CD4-positive, alpha-beta T cell treated with Interleukin-12 subunit alpha and Interleukin-12 subunit beta, for 1 hour (primary cell): ENCODE measurements around the gene MAZ.
"Not testable (repeated sequence)": the region's sequence is repeated elsewhere in the genome, so short reads cannot be mapped to it uniquely, and the experiment has no call there.

Source experiments
- DNase-seq: peaks from one replicate; pipeline ENCODE4 v3.0.0-alpha.2; 2020

MAZ gene

GRCh38 chr16:29806099-29806579 is at the start of gene MAZ:
Gene MAZ, plus strand, starts transcription at chr16:29806529. Its CDS starts 173 bp downstream, at chr16:29806702.
- peak; percentile 84 for DNase-seq

DNA sequence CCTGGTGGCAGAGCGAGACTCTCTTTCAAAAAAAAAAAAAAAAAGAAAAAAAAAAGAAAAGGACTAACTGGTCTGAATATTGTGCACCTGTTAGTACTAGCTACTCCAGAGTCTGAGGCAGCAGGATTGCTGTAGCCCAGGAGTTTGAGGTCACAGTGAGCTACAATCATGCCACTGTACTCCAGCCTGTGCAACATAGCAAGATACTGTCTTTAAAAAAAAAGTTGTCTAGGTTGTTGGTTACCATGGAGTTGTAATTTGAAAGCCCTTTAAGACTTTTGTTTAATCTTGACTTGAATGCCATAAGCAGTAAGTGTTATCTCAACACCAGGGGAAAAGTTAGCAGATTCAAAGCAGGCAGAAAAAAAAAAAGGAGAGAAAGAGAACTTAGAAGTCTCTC is 49.7 kb upstream of the MAZ start:
- DNase-seq: no peak

DNA sequence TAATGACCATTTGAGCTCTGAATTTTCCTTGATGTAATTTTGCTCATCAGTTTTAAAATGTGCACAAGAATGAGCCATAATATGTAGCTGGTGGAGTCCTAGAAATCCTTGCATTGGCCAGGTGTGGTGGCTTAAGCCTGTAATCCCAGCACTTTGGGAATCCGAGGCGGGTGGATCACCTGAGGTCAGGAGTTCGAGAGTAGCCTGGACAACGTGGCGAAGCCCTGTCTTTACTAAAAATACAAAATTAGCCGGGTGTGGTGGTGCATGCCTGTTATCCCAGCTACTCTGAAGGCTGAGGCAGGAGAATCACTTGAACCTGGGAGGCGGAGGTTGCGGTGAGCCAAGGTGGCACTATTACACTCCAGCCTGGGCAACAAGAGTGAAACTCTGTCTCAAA is 49.2 kb upstream of the MAZ start:
- not testable (repeated sequence) for DNase-seq

DNA sequence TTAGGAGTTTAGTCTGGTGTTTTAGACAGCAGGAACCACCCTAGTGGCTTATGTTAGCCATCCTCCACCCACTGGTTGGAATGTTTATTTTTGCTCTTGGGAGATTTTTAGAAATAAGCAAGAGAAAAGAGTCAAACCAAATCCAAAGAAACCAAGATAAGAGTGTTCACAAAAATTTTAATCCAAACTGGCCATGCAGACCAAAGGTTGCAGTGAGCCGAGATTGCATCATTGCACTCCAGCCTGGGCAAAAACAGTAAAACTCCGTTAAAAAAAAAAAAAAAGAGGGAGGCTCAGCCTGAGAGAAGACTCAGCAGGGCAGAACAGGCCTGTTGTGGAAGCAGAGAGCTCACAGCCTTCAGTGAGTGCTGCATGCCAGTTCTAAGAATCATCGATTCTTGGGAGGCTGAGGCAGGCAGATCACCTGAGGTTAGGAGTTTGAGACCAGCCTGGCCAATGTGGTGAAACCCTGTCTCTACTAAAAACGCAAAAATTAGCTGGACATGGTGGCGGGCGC is 48.3 kb upstream of the MAZ start:
- DNase-seq: no peak

DNA sequence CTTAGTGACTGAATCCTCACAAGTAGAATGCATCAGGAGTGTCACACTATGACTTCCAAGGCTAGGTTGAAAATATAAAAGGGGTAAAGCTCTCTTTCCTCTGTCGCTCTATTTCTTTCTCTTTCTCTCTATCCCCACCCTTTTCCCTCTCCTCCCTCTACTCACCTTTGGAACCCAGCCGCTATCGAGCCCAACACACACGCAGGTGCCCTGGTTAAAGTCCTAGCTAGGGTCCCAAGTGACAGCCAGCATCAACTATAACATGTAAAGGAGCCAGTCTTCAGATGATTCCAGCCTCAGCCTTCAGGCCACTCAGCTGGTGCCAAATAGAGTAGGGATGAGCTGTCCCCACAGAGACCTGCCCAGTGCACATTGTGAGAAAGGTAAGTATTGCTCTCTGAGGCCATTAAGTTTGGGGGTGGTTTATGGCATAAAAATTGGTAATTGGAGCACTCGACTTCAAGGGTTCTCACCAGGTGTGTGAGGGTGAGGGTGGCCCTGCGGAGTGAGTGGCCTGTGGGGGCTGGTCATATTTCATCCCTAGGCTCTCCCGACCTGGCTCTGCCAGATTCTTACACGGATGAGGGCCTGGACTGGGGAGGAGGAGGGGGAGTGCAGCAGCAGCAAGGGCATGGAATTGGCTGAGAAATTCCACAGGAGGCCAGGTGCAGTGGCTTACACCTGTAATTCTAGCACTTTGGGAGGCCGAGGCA is 45.6 kb upstream of the MAZ start:
- DNase-seq: no peak

GRCh38 chr16:29761280-29761651 is 45.1 kb upstream of the MAZ start:
- not testable (repeated sequence) for DNase-seq

DNA sequence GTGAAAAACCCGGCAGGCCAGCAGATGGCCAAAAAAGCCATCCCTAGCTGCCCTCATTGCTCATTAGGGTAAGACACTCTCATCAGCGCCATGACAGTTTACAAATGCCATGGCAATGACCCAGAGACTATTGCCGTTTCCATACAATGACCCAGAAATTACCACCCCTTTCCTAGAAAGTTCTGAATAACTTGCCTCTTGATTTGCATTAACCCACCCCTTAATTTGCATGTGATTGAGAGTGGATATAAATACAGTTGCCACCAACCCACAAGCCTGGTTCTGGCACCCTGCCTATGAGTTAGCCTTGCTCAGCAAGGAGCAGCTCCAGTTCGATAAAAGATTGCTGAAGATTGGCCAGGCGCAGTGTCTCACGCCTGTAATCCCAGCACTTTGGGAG is 44.4 kb upstream of the MAZ start:
- no peak for DNase-seq

GRCh38 chr16:29763326-29763725 is 43.0 kb upstream of the MAZ start:
- no peak for DNase-seq

GRCh38 chr16:29765167-29766032 is 40.9 kb upstream of the MAZ start:
- no peak for DNase-seq

- no peak for DNase-seq
These were observed 39.8 kb upstream of the MAZ start for GRCh38 chr16:29766571-29766970.

DNA sequence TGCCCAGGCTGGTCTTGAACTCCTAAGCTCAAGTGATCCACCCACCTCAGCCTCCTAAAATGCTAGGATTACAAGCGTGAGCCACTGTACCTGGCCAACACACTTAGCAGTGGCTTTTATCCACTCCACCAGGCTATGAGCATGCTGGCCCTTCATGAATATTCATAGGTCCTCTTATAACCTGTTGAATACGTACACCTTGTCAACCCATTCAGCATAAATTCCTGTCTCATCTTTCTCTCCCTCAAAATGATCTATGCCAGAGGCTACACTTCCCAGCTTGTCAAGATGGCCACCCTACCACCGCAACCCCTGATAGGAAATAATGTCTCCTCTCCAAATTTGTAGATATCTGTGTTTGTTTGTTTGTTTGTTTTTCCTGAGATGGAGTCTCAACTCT is 39.3 kb upstream of the MAZ start:
- no peak for DNase-seq

- DNase-seq: no peak
These were observed 36.8 kb upstream of the MAZ start for GRCh38 chr16:29769507-29769906.

DNA sequence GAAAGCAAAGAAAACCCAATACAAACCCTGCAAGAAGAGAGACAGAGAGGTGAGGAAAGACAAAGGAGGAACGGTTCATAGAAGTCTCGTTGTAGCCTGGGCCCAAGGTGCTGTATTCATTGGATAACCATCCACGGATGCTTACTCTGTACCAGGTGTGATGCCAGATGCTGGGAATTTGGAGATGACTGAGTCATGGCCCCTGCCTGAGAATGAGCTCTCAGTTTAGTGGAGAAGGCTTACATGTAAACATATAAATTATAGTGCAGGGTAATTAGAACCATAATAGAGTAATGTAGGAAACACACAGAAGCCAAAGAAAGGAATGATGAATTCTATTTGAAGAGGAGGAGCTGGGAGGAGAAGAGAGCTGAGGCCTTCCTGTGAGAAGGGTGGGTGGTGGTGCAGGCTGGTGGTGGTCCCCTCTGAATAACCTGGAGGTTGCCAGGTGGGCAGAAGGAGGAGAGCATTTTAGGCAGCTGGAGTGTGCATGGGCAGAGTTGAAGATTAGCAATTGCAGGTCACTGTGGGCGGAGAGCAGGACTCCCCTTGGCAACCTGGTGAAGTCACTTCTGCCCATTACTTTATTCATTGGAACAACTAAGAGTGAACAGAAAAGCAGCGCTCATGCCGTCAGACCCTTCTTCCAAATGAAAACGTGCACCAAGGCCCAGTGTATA is 35.9 kb upstream of the MAZ start:
- DNase-seq: no peak

GRCh38 chr16:29772330-29772729 is 34.0 kb upstream of the MAZ start:
- DNase-seq: not testable (repeated sequence)

GRCh38 chr16:29774730-29775129 is 31.6 kb upstream of the MAZ start:
- DNase-seq: no peak

DNA sequence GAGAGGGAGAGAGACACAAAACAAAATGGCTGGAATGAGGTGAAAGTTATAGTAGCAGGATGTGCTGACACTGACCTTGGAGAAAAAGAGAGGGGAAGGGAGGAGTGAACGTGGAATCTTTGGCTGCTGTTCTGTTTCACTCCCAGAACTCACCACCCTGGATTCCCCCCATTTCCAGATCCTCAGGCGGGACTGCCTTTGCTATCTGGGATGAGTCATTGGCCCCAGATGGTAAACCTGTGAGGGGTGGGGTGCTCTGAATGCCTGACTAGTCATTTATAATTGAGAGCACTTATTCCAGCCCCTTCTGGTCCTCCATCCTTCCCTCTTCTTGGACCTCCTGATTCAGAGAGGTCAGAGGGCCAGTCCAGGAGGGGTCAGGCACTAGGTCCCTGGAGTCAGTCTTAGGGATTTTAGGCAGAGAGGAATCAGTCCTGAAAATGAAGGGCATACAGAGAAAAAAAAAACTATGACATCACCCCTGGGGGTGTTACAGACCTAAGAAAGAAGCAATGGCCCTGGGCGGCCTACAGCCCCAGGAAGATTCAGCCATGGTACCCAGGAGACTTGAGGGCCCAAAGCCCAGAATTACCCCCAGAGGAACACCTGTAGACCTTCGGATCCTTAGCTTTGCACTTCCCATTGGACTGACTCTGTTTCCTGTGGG is 30.5 kb upstream of the MAZ start:
- DNase-seq: no peak

- no peak for DNase-seq
These were observed 28.6 kb upstream of the MAZ start, which contains the start of gene ZG16 for GRCh38 chr16:29777576-29778350. Gene ZG16, plus strand, starts transcription at chr16:29778256. Its CDS starts 1,011 bp downstream, at chr16:29779267.

DNA sequence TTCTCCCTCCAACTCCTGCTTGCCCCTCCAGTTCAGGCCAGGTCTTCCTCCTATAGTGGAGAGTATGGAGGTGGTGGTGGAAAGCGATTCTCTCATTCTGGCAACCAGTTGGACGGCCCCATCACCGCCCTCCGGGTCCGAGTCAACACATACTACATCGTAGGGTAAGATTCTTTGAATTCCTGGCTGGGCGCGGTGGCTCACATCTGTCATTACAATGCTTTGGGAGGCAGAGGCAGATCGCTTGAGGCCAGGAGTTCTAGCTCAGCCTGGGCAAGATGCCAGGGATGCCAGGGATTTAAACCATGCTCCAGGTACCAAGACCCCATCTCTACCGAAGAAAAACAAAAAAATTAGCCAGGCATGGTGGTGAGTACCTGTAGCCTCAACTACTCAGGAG is 26.9 kb upstream of the MAZ start:
- DNase-seq: no peak

- DNase-seq: not testable (repeated sequence)
These were observed 23.0 kb upstream of the MAZ start for GRCh38 chr16:29783094-29783953.

DNA sequence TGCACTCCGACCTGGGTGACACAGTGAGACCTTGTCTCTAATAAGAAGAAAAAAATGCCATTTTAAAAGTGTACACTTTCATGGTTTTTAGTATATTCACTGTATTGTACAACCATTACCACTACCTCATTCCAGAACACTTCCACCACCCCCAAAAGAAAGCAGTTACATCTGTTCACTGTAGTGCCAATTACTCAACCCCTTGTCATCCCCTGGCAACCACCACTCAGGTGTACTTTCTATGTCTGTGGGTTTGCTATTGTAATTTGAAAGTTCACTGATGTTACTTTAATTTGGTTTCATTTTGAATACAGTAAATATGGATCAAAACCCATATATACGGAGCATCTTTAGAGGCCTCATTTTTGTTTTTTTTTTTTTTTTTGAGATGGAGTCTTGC is 22.2 kb upstream of the MAZ start:
- peak; percentile 32 for DNase-seq
